HCT116 (cell line): Measurements from ENCODE around the gene CHCHD3. TPM values are rescaled to one million over a fixed set of nuclear protein-coding genes. Genes with fewer than 3 reads are reported as not detected.

Experiments
- ATAC-seq: fragments of 200-7000 bp; cut with Tn5 transposase; 2 replicates; pipeline ENCODE4 v1.9.1; 2020; ENCODE audit warnings: mild to moderate bottlenecking, moderate library complexity
- BruUV-seq: library from RNA; stranded (reverse); fragments of 400-500 nt; replicated peaks from 2 replicates; lab custom pipeline; 2021; lab: Mats Ljungman, UMichigan
- CTCF ChIA-PET: fragments of 300-600 bp; sonication (Branson Sonifier 250); formaldehyde crosslinking; loops from one replicate; lab custom pipeline; 2021; ENCODE audit warnings: antibody characterized with exemption; lab: Charles Lee
- POLR2A ChIA-PET: fragments of 300-600, 350-600 bp; sonication (Branson Sonifier 250); formaldehyde crosslinking; loops from one replicate; lab custom pipeline; 2021; ENCODE audit warnings: antibody characterized with exemption; lab: Charles Lee
- RAD21 ChIA-PET, 2 experiments: fragments of 300-600 bp; sonication (Branson Sonifier 250); formaldehyde crosslinking; loops; one replicate each; lab custom pipeline; 2023; ENCODE audit warnings: low total read pairs in 2 of 2; ENCODE audit not compliant: uncharacterized antibody in 2 of 2, unreplicated experiment in 2 of 2, low non-redundant PET in 1 of 2; lab: Charles Lee
- DNase-seq: peaks from one replicate; pipeline ENCODE4 v3.0.0-alpha.2; 2010; ENCODE audit warnings: low read depth, low spot score
- H2AFZ ChIP-seq: fragments of 200-600 bp; shearing (Covaris generic), sonication (generic); 2 replicates; pipeline ENCODE4 v1.6.1; 2017; ENCODE audit warnings: low read depth, mixed run types, mixed read lengths, antibody characterized with exemption, low read length; ENCODE audit not compliant: poor library complexity, severe bottlenecking
- H3K27ac ChIP-seq: 2 replicates; pipeline ENCODE4 v1.5.1; 2012; ENCODE audit warnings: low read depth, low read length
- H3K27me3 ChIP-seq: fragments of 200-600 bp; sonication (generic); 2 replicates; pipeline ENCODE4 v1.6.1; 2016; ENCODE audit warnings: mixed run types, low read length, mixed read lengths; ENCODE audit not compliant: insufficient read depth
- H3K36me3 ChIP-seq, 2 experiments: fragments of 200-500 bp in 1 of 2; fragments of 200-600 bp in 1 of 2; sonication (Bioruptor generic) in 1 of 2; sonication (generic) in 1 of 2; 2 replicates each; pipeline versions ENCODE4 v1.5.1 to v1.6.1; 2014 to 2016; ENCODE audit warnings: low read length in 2 of 2, inconsistent platforms in 1 of 2, mixed read lengths in 1 of 2, mixed run types in 1 of 2; ENCODE audit not compliant: insufficient read depth in 2 of 2, control insufficient read depth in 1 of 2
- H3K4me1 ChIP-seq, 2 experiments: fragments of 200-600 bp in 1 of 2; sonication (generic) in 1 of 2; 2 replicates each; pipeline versions ENCODE4 v1.5.1 to v1.6.1; 2012 to 2017; ENCODE audit warnings: low read length in 2 of 2, inconsistent platforms in 1 of 2, mild to moderate bottlenecking in 1 of 2, mixed read lengths in 1 of 2, mixed run types in 1 of 2, moderate library complexity in 1 of 2; ENCODE audit not compliant: insufficient read depth in 2 of 2, control insufficient read depth in 1 of 2
- H3K4me2 ChIP-seq: fragments of 200-600 bp; sonication (generic); 2 replicates; pipeline ENCODE4 v1.6.1; 2017; ENCODE audit warnings: mixed run types, low read length, mixed read lengths
- H3K4me3 ChIP-seq, 2 experiments: fragments of 200-600 bp in 1 of 2; sonication (generic) in 1 of 2; replicated peaks in 1 of 2; 2 replicates each; pipeline ENCODE4 v1.5.1; 2011 to 2016; ENCODE audit warnings: low read length in 2 of 2, control low read depth in 1 of 2, low read depth in 1 of 2, mild to moderate bottlenecking in 1 of 2, mixed read lengths in 1 of 2, mixed run types in 1 of 2
- H3K79me2 ChIP-seq: fragments of 200-600 bp; sonication (generic); 2 replicates; pipeline ENCODE4 v1.6.1; 2017; ENCODE audit warnings: mild to moderate bottlenecking, mixed run types, low read length, moderate library complexity, mixed read lengths; ENCODE audit not compliant: insufficient read depth
- H3K9ac ChIP-seq: fragments of 200-600 bp; sonication (generic); 2 replicates; pipeline ENCODE4 v1.6.1; 2016; ENCODE audit warnings: low read length, mixed read lengths
- H3K9me2 ChIP-seq: fragments of 200-600 bp; sonication (generic), shearing (Covaris generic); 2 replicates; pipeline ENCODE4 v1.6.1; 2017; ENCODE audit warnings: mixed run types, mild to moderate bottlenecking, moderate library complexity; ENCODE audit not compliant: insufficient read depth
- H3K9me3 ChIP-seq, 2 experiments: fragments of 200-500 bp in 1 of 2; fragments of 200-600 bp in 1 of 2; sonication (Bioruptor generic) in 1 of 2; sonication (generic) in 1 of 2; 2 replicates each; pipeline ENCODE4 v1.6.1; 2014 to 2017; ENCODE audit warnings: low read length in 2 of 2, mixed read lengths in 2 of 2, inconsistent platforms in 1 of 2, low read depth in 1 of 2, mild to moderate bottlenecking in 1 of 2, mixed run types in 1 of 2, moderate library complexity in 1 of 2; ENCODE audit not compliant: control insufficient read depth in 1 of 2, insufficient read depth in 1 of 2
- H4K20me1 ChIP-seq: fragments of 200-600 bp; sonication (generic), shearing (Covaris generic); 2 replicates; pipeline ENCODE4 v1.6.1; 2017; ENCODE audit warnings: mixed run types, mild to moderate bottlenecking, moderate library complexity; ENCODE audit not compliant: insufficient read depth
- ATF3 ChIP-seq: IDR thresholded peaks from 2 replicates; pipeline ENCODE4 v1.6.1; 2012
- CTCF ChIP-seq, 3 experiments: fragments of 200-600 bp in 1 of 3; sonication (generic) in 1 of 3; IDR thresholded peaks in 2 of 3; conservative IDR thresholded peaks in 1 of 3; 2 replicates each; pipeline ENCODE4 v1.5.1; 2012 to 2017; ENCODE audit warnings: low read depth in 2 of 3, low read length in 2 of 3, antibody characterized with exemption in 1 of 3, borderline replicate concordance in 1 of 3, control low read depth in 1 of 3, mild to moderate bottlenecking in 1 of 3, mixed read lengths in 1 of 3, mixed run types in 1 of 3, moderate library complexity in 1 of 3; ENCODE audit not compliant: insufficient read depth in 1 of 3
- EGR1 ChIP-seq: IDR thresholded peaks from 2 replicates; pipeline ENCODE4 v1.6.1; 2012; ENCODE audit warnings: low read depth
- ELF1 ChIP-seq: IDR thresholded peaks from 2 replicates; pipeline ENCODE4 v1.6.1; 2012; ENCODE audit warnings: low read depth, borderline replicate concordance
- EZH2 ChIP-seq: fragments of 200-600 bp; sonication (generic); IDR thresholded peaks from 2 replicates; pipeline ENCODE4 v1.6.1; 2017; ENCODE audit warnings: antibody characterized with exemption, mixed run types
- FOSL1 ChIP-seq: IDR thresholded peaks from 2 replicates; pipeline ENCODE4 v1.6.1; 2012; ENCODE audit warnings: low read depth
- POLR2A ChIP-seq: IDR thresholded peaks from 2 replicates; pipeline ENCODE4 v1.7.0; 2011; ENCODE audit warnings: borderline replicate concordance; ENCODE audit not compliant: insufficient read depth, insufficient read length; ENCODE audit errors: extremely low read depth
- REST ChIP-seq: IDR thresholded peaks from 2 replicates; pipeline ENCODE4 v1.6.1; 2012; ENCODE audit warnings: low read depth
- SIN3A ChIP-seq: IDR thresholded peaks from 2 replicates; pipeline ENCODE4 v1.6.1; 2012; ENCODE audit warnings: low read depth
- SRF ChIP-seq: IDR thresholded peaks from 2 replicates; pipeline ENCODE4 v1.6.1; 2012; ENCODE audit warnings: low read depth
- TCF7L2 ChIP-seq: IDR thresholded peaks from 2 replicates; pipeline ENCODE4 v1.7.0; 2011; ENCODE audit warnings: borderline replicate concordance, inconsistent platforms; ENCODE audit not compliant: insufficient read depth, insufficient read length; ENCODE audit errors: extremely low read depth
- YY1 ChIP-seq: IDR thresholded peaks from 2 replicates; pipeline ENCODE4 v1.6.1; 2011; ENCODE audit warnings: low read length, low read depth, moderate library complexity, mild to moderate bottlenecking; ENCODE audit not compliant: insufficient replicate concordance; ENCODE audit errors: extremely low read depth
- ZNF274 ChIP-seq: fragments of 200-500 bp; sonication (Bioruptor generic); IDR thresholded peaks from 2 replicates; pipeline ENCODE4 v1.6.1; 2014; ENCODE audit warnings: mild to moderate bottlenecking, low read depth, low read length, inconsistent platforms
- intact Hi-C: fragments of 100-400 bp; cut with micrococcal nuclease; formaldehyde crosslinking; loops from 2 replicates; pipeline ENCODE4 v1.10.0; 2022
- total RNA-seq: library from RNA; stranded (reverse); gene quantifications from one replicate; pipeline ENCODE4 v1.2.1, GENCODE V29; 2021; ENCODE audit not compliant: unreplicated experiment

Gene CHCHD3
- total RNA-seq, 1 experiment from 2014 or later, result 73.5 TPM

- Histone ChIP-seq H3K27ac (no peak overlapping the region), H3K9me2 (no peaks in the 10 kb centered on the region), H3K9ac (no peak overlapping the region), H3K27me3 (no peaks in the 10 kb centered on the region), H3K4me2 (no peak overlapping the region), H3K36me3 (no peaks in the 10 kb centered on the region), H3K9me3 (no peaks in the 10 kb centered on the region), H4K20me1 (no peaks in the 10 kb centered on the region)
- ATAC-seq, result no peak
- CTCF ChIA-PET, result no interaction called here
- POLR2A ChIA-PET, result no interaction called here
- intact Hi-C loops, result no loop called here
- no peak for TF ChIP-seq SRF
- no peak for TF ChIP-seq EGR1
- TF ChIP-seq POLR2A, result no peak
- no peak for TF ChIP-seq TCF7L2
- no peak for TF ChIP-seq FOSL1
- no peak for TF ChIP-seq ATF3
- TF ChIP-seq EZH2, result no peak
- TF ChIP-seq ZNF274, result no peak
- no peak for TF ChIP-seq YY1
- TF ChIP-seq ELF1, result no peak
- TF ChIP-seq SIN3A, result no peak
- TF ChIP-seq, all 23 proteins: peak for 0
- no peak overlapping the region for H2AFZ ChIP-seq
- H3K4me1 ChIP-seq, result no peaks in the 10 kb centered on the region
- RAD21 ChIA-PET, result no interaction called here
- H3K79me2 ChIP-seq, result peaks cover 4% of the 10 kb centered on the region; the same call in 1 of the 2 replicates
- DNase-seq, result no peak
- no peak overlapping the region for H3K4me3 ChIP-seq
- no TSS peak for BruUV-seq
Measured at GRCh38 chr7:132881317-132881716, 200.6 kb downstream of the CHCHD3 start.

- no peaks in the 10 kb centered on the region for H3K9me3 ChIP-seq
- H3K27ac ChIP-seq, result no peak overlapping the region
- TF ChIP-seq REST (no peak), CTCF (IDR thresholded peaks at IDR 0.05 in 2 of 3, conservative IDR thresholded peaks at IDR 0.05 in 1 of 3; ENCODE audit: borderline replicate concordance in 1 of 3, insufficient read depth in 1 of 3, low read depth in 2 of 3, low read length in 2 of 3) (no peak), SIN3A (no peak)
- ChIA-PET CTCF (no interaction called here), POLR2A (no interaction called here), RAD21 (no interaction called here)
- no peak for DNase-seq
- no peak overlapping the region for H3K4me2 ChIP-seq
- no peaks in the 10 kb centered on the region for H3K4me1 ChIP-seq
- H3K36me3 ChIP-seq, result no peaks in the 10 kb centered on the region
- H4K20me1 ChIP-seq, result no peaks in the 10 kb centered on the region
- H3K9ac ChIP-seq, result no peak overlapping the region
- ATAC-seq, result no peak
- no peak overlapping the region for H3K4me3 ChIP-seq
- intact Hi-C loops, result no loop called here
- H3K79me2 ChIP-seq, result peaks cover 7% of the 10 kb centered on the region; the same call in 1 of the 2 replicates
- no peaks in the 10 kb centered on the region for H3K9me2 ChIP-seq
- no peak overlapping the region for H2AFZ ChIP-seq
- no peaks in the 10 kb centered on the region for H3K27me3 ChIP-seq
- BruUV-seq, result no TSS peak
Measured at GRCh38 chr7:132879579-132879978, 202.3 kb downstream of the CHCHD3 start.
